ENCODE results near the gene TAPBPL. TPM values are rescaled to one million over a fixed set of nuclear protein-coding genes. Genes with fewer than 3 reads are reported as not detected.

The TAPBPL gene
- total RNA-seq, 2 experiments from 2014 or later: 14.7 to 15.8 TPM

GRCh38 chr12:6459004-6459337, 7.1 kb downstream of the TAPBPL start:
- Mint-ChIP-seq H3K27me3 (no peaks in the 10 kb centered on the region), H3K4me1 (ENCODE audit: low read depth) (peaks cover 80% of the 10 kb centered on the region), H3K4me3 (peak overlapping the region; percentile 44), H3K36me3 (ENCODE audit: low read depth) (peaks cover 91% of the 10 kb centered on the region), H3K27ac (peak overlapping the region; percentile 92), H3K9me3 (no peaks in the 10 kb centered on the region)
- CTCF ChIA-PET: interaction anchor here (1.2 to 1.7 kb wide), 3 partner anchors 14 to 35 kb away, joined by 3 to 7 read pairs (median 6); partner anchors contain the start of gene CD27
- ATAC-seq (ENCODE audit: poor library complexity) (no peak), DNase-seq (no peak)
- Histone ChIP-seq H3K36me3 (ENCODE audit: insufficient read depth, low read length) (peaks cover 79% of the 10 kb centered on the region), H3K4me3 (ENCODE audit: low read length) (no peak overlapping the region), H3K27ac (ENCODE audit: low read depth in 1 of 2, low read length in 2 of 2) (peak overlapping the region; percentile 5 to 40), H3K4me1 (ENCODE audit: insufficient read depth, low read length) (peaks cover 74% of the 10 kb centered on the region), H3K27me3 (ENCODE audit: control insufficient read depth in 1 of 2, insufficient read depth in 2 of 2, low read length in 2 of 2) (no peaks in the 10 kb centered on the region), H3K9me3 (ENCODE audit: control insufficient read depth in 1 of 2, insufficient read depth in 1 of 2, low read length in 2 of 2) (no peaks in the 10 kb centered on the region)
- POLR2A ChIA-PET: interaction anchor here (3.6 to 16.2 kb wide), 3 partner anchors 11 to 34 kb away, joined by 28 to 203 read pairs (median 29); partner anchors contain the start of genes CD27, MRPL51 and VAMP1
- no peak for TF ChIP-seq CTCF (IDR thresholded peaks at IDR 0.05)
- intact Hi-C loops (cut with DNase I, micrococcal nuclease): no loop called here

GRCh38 chr12:6460751-6461371, 9.0 kb downstream of the TAPBPL start:
- ATAC-seq (ENCODE audit: poor library complexity): peak; percentile 11
- peak in 5 of 14 experiments; percentile 10 to 78 (median 64) for DNase-seq
- ChIA-PET POLR2A (interaction anchor here (0.6 to 16.2 kb wide), 26 partner anchors 9 to 229 kb away, joined by 3 to 225 read pairs (median 5); partner anchors contain the start of genes CD27, GAPDH, MRPL51 and NOP2), CTCF (interaction anchor here (0.9 to 3.6 kb wide), 9 partner anchors 9 to 137 kb away, joined by 3 to 27 read pairs (median 6); partner anchors contain the start of genes GAPDH and VAMP1)
- Histone ChIP-seq H3K27ac (ENCODE audit: low read depth in 1 of 2, low read length in 2 of 2) (peak overlapping the region; percentile 94 to 97), H3K36me3 (ENCODE audit: insufficient read depth, low read length) (peaks cover 79% of the 10 kb centered on the region), H3K9me3 (ENCODE audit: control insufficient read depth in 1 of 2, insufficient read depth in 1 of 2, low read length in 2 of 2) (no peaks in the 10 kb centered on the region), H3K27me3 (ENCODE audit: control insufficient read depth in 1 of 2, insufficient read depth in 2 of 2, low read length in 2 of 2) (no peaks in the 10 kb centered on the region), H3K4me3 (ENCODE audit: low read length) (peak overlapping the region; percentile 35), H3K4me1 (ENCODE audit: insufficient read depth, low read length) (peaks cover 83% of the 10 kb centered on the region)
- Mint-ChIP-seq H3K9me3 (no peaks in the 10 kb centered on the region), H3K4me3 (peak overlapping the region; percentile 74), H3K36me3 (ENCODE audit: low read depth) (peaks cover 91% of the 10 kb centered on the region), H3K27me3 (no peaks in the 10 kb centered on the region), H3K27ac (peak overlapping the region; percentile 92), H3K4me1 (ENCODE audit: low read depth) (peaks cover 82% of the 10 kb centered on the region)
- no peak for TF ChIP-seq CTCF (IDR thresholded peaks at IDR 0.05)
- intact Hi-C loops (cut with DNase I, micrococcal nuclease): no loop called here

- no peaks in the 10 kb centered on the region for H3K27me3 Mint-ChIP-seq
- POLR2A ChIA-PET: interaction anchor here (0.6 to 16.2 kb wide), 26 partner anchors 9 to 228 kb away, joined by 3 to 225 read pairs (median 5); partner anchors contain the start of genes CD27, GAPDH, MRPL51 and NOP2
- Histone ChIP-seq H3K4me3 (ENCODE audit: low read length) (peak overlapping the region; percentile 35), H3K4me1 (ENCODE audit: insufficient read depth, low read length) (peaks cover 91% of the 10 kb centered on the region), H3K9me3 (ENCODE audit: control insufficient read depth in 1 of 2, insufficient read depth in 1 of 2, low read length in 2 of 2) (no peaks in the 10 kb centered on the region), H3K27ac (ENCODE audit: low read depth in 1 of 2, low read length in 2 of 2) (peak overlapping the region; percentile 94 to 97), H3K27me3 (ENCODE audit: control insufficient read depth in 1 of 2, insufficient read depth in 2 of 2, low read length in 2 of 2) (no peaks in the 10 kb centered on the region), H3K36me3 (ENCODE audit: insufficient read depth, low read length) (peaks cover 82% of the 10 kb centered on the region)
- peak; percentile 59 to 96 (median 78) for DNase-seq
- TF ChIP-seq CTCF (IDR thresholded peaks at IDR 0.05): no peak
- ATAC-seq (ENCODE audit: poor library complexity): peak; percentile 82
- H3K9me3 Mint-ChIP-seq: no peaks in the 10 kb centered on the region
- H3K4me1 Mint-ChIP-seq (ENCODE audit: low read depth): peaks cover 85% of the 10 kb centered on the region
- intact Hi-C loops (cut with DNase I, micrococcal nuclease): loop anchor here in 1 of 2 experiments (1.0 to 2.0 kb wide), 3 partner anchors 9 to 31 kb away; partner anchors contain the start of genes CD27, MRPL51 and TAPBPL
- H3K27ac Mint-ChIP-seq: peak overlapping the region; percentile 92
- peaks cover 90% of the 10 kb centered on the region for H3K36me3 Mint-ChIP-seq (ENCODE audit: low read depth)
- CTCF ChIA-PET: interaction anchor here (0.9 to 3.6 kb wide), 9 partner anchors 8 to 138 kb away, joined by 3 to 27 read pairs (median 6); partner anchors contain the start of genes GAPDH and VAMP1
- H3K4me3 Mint-ChIP-seq: peak overlapping the region; percentile 79
Observed at GRCh38 chr12:6461401-6462233, 9.8 kb downstream of the TAPBPL start.

All from CD4-positive, alpha-beta T cell (primary cell).